MM.1S (cell line): ENCODE results near the gene RPE.

ENCODE experiments used
- DNase-seq: peaks from one replicate; pipeline ENCODE4 v3.0.0-alpha.2; 2015
- H2AFZ ChIP-seq: fragments of 300-600 bp; sonication (generic); 2 replicates; pipeline ENCODE4 v1.6.0; 2016; ENCODE audit warnings: antibody characterized with exemption, low read length
- H3F3A ChIP-seq: fragments of 300-600 bp; sonication (generic); 2 replicates; pipeline ENCODE4 v1.6.1; 2016; ENCODE audit warnings: mild to moderate bottlenecking, antibody characterized with exemption, low read length, moderate library complexity, mixed read lengths; ENCODE audit not compliant: insufficient read depth
- H3K27ac ChIP-seq: fragments of 300-600 bp; sonication (generic); 2 replicates; pipeline ENCODE4 v1.5.1; 2016; ENCODE audit warnings: mild to moderate bottlenecking, low read length
- H3K27me3 ChIP-seq: fragments of 300-600 bp; sonication (generic); replicated peaks from 2 replicates; pipeline ENCODE4 v1.6.0; 2016; ENCODE audit warnings: low read length; ENCODE audit not compliant: insufficient read depth
- H3K36me3 ChIP-seq: fragments of 300-600 bp; sonication (generic); replicated peaks from 2 replicates; pipeline ENCODE4 v1.6.1; 2016; ENCODE audit warnings: mild to moderate bottlenecking, low read length, mixed read lengths; ENCODE audit not compliant: insufficient read depth
- H3K4me1 ChIP-seq: fragments of 300-600 bp; sonication (generic); 2 replicates; pipeline ENCODE4 v1.6.1; 2016; ENCODE audit warnings: low read length, mixed read lengths
- H3K4me2 ChIP-seq: fragments of 300-600 bp; sonication (generic); 2 replicates; pipeline ENCODE4 v1.6.0; 2016; ENCODE audit warnings: low read depth, low read length
- H3K4me3 ChIP-seq: fragments of 300-600 bp; sonication (generic); 2 replicates; pipeline ENCODE4 v1.5.1; 2016; ENCODE audit warnings: low read length, mixed read lengths
- H3K79me2 ChIP-seq: fragments of 300-600 bp; sonication (generic); 2 replicates; pipeline ENCODE4 v1.6.1; 2016; ENCODE audit warnings: mixed run types, low read length, mixed read lengths
- H3K9ac ChIP-seq: fragments of 300-600 bp; sonication (generic); 2 replicates; pipeline ENCODE4 v1.6.1; 2016; ENCODE audit warnings: low read length, mixed read lengths
- H3K9me2 ChIP-seq: fragments of 300-600 bp; sonication (generic); replicated peaks from 2 replicates; pipeline ENCODE4 v1.6.1; 2016; ENCODE audit warnings: mild to moderate bottlenecking, low read length, mixed read lengths; ENCODE audit not compliant: insufficient read depth
- H3K9me3 ChIP-seq: fragments of 300-600 bp; sonication (generic); replicated peaks from 2 replicates; pipeline ENCODE4 v1.6.1; 2016; ENCODE audit warnings: mild to moderate bottlenecking, low read length, mixed read lengths; ENCODE audit not compliant: insufficient read depth
- H4K20me1 ChIP-seq: fragments of 300-600 bp; sonication (generic); 2 replicates; pipeline ENCODE4 v1.6.1; 2016; ENCODE audit warnings: mild to moderate bottlenecking, low read length, moderate library complexity, mixed read lengths; ENCODE audit not compliant: insufficient read depth
- EZH2 ChIP-seq: fragments of 300-600 bp; sonication (generic); optimal IDR thresholded peaks from 2 replicates; pipeline ENCODE3; 2017; ENCODE audit warnings: low read depth, mild to moderate bottlenecking, antibody characterized with exemption, low read length, mixed read lengths
- EZH2phosphoT487 ChIP-seq: fragments of 300-600 bp; sonication (generic); IDR thresholded peaks from 2 replicates; pipeline ENCODE4 v1.6.1; 2018; ENCODE audit warnings: antibody characterized with exemption, low read length
- TF ChIP-seq, protein P1 (sequence below): fragments of 300-600 bp; sonication (generic); IDR thresholded peaks from 2 replicates; pipeline ENCODE4 v1.5.1; 2016; ENCODE audit warnings: antibody characterized with exemption, low read length, mixed read lengths

Gene RPE

DNA sequence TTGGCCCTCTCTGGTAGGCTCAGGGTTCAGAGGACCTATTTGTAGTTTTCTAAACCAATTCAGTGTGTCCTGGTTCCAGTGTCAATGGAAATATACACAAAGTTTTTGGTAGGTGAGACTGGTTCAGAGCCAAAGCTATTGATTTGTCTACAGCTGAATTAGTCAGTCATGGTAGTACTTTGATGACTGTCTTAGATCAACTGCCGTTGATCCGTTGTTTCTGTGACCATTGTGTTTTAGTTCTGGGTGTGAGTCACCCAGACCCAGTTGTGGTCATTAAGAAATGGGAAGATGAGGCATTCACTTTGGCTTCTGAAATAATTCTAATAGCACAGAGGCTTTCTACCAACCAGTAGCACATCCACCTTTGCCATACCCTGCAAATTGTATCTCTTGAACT, 16.0 kb upstream of the RPE start:
- H3K4me2 ChIP-seq = no peak overlapping the region
- no peak for DNase-seq

DNA sequence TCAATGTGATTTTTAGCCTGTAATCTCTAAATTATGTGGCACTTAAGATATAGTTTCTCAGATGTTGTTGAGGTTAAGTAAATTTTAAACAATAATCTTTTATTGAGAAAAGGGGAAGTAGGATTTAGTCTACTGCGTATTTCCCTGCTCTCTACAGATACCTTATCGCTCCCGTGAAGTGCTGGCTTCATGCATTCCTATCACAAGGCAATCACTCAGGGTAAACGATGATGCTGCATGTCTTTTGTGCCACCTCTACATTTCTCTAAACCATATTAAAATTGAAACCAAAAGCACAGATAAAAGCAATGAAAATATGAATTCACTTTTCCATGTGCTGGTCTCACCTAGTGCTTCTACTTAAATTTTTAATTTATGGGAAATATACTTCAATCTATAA, 14.4 kb upstream of the RPE start:
- no peaks in the 10 kb centered on the region for H4K20me1 ChIP-seq

More for the DNA sequence above, 16.0 kb upstream of the RPE start:
- no peak overlapping the region for H3K9ac ChIP-seq
- H3K79me2 ChIP-seq = no peaks in the 10 kb centered on the region
- H3K36me3 ChIP-seq = no peaks in the 10 kb centered on the region
- no peaks in the 10 kb centered on the region for H3K9me3 ChIP-seq
- H3K27me3 ChIP-seq = no peaks in the 10 kb centered on the region
- no peak overlapping the region for H3K4me3 ChIP-seq
- H2AFZ ChIP-seq = no peak overlapping the region
- H4K20me1 ChIP-seq = no peaks in the 10 kb centered on the region
- H3F3A ChIP-seq = peaks cover 4% of the 10 kb centered on the region; the same call in 1 of the 2 replicates
- TF ChIP-seq EZH2phosphoT487 (no peak), EZH2 (no peak)
- TF ChIP-seq, protein P1, sequence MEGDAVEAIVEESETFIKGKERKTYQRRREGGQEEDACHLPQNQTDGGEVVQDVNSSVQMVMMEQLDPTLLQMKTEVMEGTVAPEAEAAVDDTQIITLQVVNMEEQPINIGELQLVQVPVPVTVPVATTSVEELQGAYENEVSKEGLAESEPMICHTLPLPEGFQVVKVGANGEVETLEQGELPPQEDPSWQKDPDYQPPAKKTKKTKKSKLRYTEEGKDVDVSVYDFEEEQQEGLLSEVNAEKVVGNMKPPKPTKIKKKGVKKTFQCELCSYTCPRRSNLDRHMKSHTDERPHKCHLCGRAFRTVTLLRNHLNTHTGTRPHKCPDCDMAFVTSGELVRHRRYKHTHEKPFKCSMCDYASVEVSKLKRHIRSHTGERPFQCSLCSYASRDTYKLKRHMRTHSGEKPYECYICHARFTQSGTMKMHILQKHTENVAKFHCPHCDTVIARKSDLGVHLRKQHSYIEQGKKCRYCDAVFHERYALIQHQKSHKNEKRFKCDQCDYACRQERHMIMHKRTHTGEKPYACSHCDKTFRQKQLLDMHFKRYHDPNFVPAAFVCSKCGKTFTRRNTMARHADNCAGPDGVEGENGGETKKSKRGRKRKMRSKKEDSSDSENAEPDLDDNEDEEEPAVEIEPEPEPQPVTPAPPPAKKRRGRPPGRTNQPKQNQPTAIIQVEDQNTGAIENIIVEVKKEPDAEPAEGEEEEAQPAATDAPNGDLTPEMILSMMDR = no peak
- no peak overlapping the region for H3K27ac ChIP-seq
- H3K9me2 ChIP-seq = no peaks in the 10 kb centered on the region
- H3K4me1 ChIP-seq = peaks cover 12% of the 10 kb centered on the region; the same call in 1 of the 2 replicates

DNA sequence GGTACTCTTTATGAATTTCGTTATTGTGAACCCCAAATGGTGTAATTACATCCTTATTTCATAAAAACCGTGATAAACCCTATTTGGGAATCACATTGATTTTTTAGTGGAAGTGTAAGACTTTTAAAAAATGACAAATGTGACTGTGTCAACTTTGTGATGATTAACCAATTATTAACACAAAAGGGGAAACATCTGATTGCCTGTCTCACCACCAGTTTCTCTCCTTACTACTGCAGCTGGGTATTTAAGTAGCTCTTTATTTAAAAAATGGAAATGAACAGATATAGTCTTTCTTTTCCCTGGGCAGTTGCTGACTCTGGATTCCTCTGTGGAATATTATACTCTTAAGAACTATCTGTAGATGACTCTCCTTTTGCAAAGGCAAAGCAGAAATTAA, 11.6 kb upstream of the RPE start:
- H2AFZ ChIP-seq = no peak overlapping the region
- TF ChIP-seq EZH2phosphoT487 (no peak), EZH2 (no peak)
- TF ChIP-seq, protein P1 = no peak
- no peaks in the 10 kb centered on the region for H3K9me2 ChIP-seq
- no peaks in the 10 kb centered on the region for H3K27me3 ChIP-seq
- no peaks in the 10 kb centered on the region for H4K20me1 ChIP-seq
- H3K4me1 ChIP-seq = no peaks in the 10 kb centered on the region
- no peak overlapping the region for H3K27ac ChIP-seq
- no peaks in the 10 kb centered on the region for H3K9me3 ChIP-seq
- no peak overlapping the region for H3K9ac ChIP-seq
- no peaks in the 10 kb centered on the region for H3F3A ChIP-seq
- DNase-seq = no peak
- H3K79me2 ChIP-seq = no peaks in the 10 kb centered on the region
- no peak overlapping the region for H3K4me2 ChIP-seq
- no peaks in the 10 kb centered on the region for H3K36me3 ChIP-seq
- H3K4me3 ChIP-seq = no peak overlapping the region

More for the DNA sequence above, 14.4 kb upstream of the RPE start:
- no peaks in the 10 kb centered on the region for H3K79me2 ChIP-seq
- no peak overlapping the region for H3K9ac ChIP-seq
- no peaks in the 10 kb centered on the region for H3K36me3 ChIP-seq
- no peaks in the 10 kb centered on the region for H3K9me2 ChIP-seq
- no peaks in the 10 kb centered on the region for H3K9me3 ChIP-seq
- no peak overlapping the region for H3K27ac ChIP-seq
- H3K27me3 ChIP-seq = no peaks in the 10 kb centered on the region
- H3F3A ChIP-seq = peaks cover 4% of the 10 kb centered on the region; the same call in 1 of the 2 replicates
- no peak overlapping the region for H2AFZ ChIP-seq
- H3K4me2 ChIP-seq = peak overlapping the region; percentile 19; the same call in 1 of the 2 replicates
- H3K4me1 ChIP-seq = peaks cover 12% of the 10 kb centered on the region; the same call in 1 of the 2 replicates
- TF ChIP-seq EZH2 (no peak), EZH2phosphoT487 (no peak)
- TF ChIP-seq, protein P1 = no peak
- peak; percentile 41 for DNase-seq
- no peak overlapping the region for H3K4me3 ChIP-seq
